ENCODE results near the gene SREBF1.

Gene SREBF1

GRCh38 chr17:17814162-17815061, 22.4 kb downstream of the SREBF1 start:
- Histone ChIP-seq H3K9me3 (no peaks in the 10 kb centered on the region), H3K27me3 (no peaks in the 10 kb centered on the region), H3K4me1 (peaks cover 27% of the 10 kb centered on the region), H3K36me3 (peaks cover 71% of the 10 kb centered on the region), H3K4me3 (ENCODE audit: low read depth, low read length) (no peak overlapping the region)
- no peak for TF ChIP-seq CTCF (IDR thresholded peaks at IDR 0.05; ENCODE audit: low read depth, low read length)
- no peak for DNase-seq

GRCh38 chr17:17813725-17814095, 23.1 kb downstream of the SREBF1 start:
- DNase-seq: no peak
- H3K9me3 ChIP-seq: no peaks in the 10 kb centered on the region
- no peaks in the 10 kb centered on the region for H3K27me3 ChIP-seq
- peaks cover 20% of the 10 kb centered on the region for H3K4me1 ChIP-seq
- H3K4me3 ChIP-seq (ENCODE audit: low read depth, low read length): no peak overlapping the region
- no peak for TF ChIP-seq CTCF (IDR thresholded peaks at IDR 0.05; ENCODE audit: low read depth, low read length)
- H3K36me3 ChIP-seq: peaks cover 64% of the 10 kb centered on the region

GRCh38 chr17:17813055-17813724, 23.6 kb downstream of the SREBF1 start:
- Histone ChIP-seq H3K27me3 (no peaks in the 10 kb centered on the region), H3K9me3 (no peaks in the 10 kb centered on the region), H3K36me3 (peaks cover 59% of the 10 kb centered on the region), H3K4me3 (ENCODE audit: low read depth, low read length) (no peak overlapping the region), H3K4me1 (peaks cover 15% of the 10 kb centered on the region)
- no peak for TF ChIP-seq CTCF (IDR thresholded peaks at IDR 0.05; ENCODE audit: low read depth, low read length)
- DNase-seq: no peak

GRCh38 chr17:17812211-17813054, 24.4 kb downstream of the SREBF1 start:
- TF ChIP-seq CTCF (IDR thresholded peaks at IDR 0.05; ENCODE audit: low read depth, low read length): peak; percentile 74
- Histone ChIP-seq H3K4me1 (peaks cover 14% of the 10 kb centered on the region), H3K27me3 (no peaks in the 10 kb centered on the region), H3K4me3 (ENCODE audit: low read depth, low read length) (no peak overlapping the region), H3K9me3 (no peaks in the 10 kb centered on the region), H3K36me3 (peaks cover 55% of the 10 kb centered on the region)
- DNase-seq: peak; percentile 56

DNA sequence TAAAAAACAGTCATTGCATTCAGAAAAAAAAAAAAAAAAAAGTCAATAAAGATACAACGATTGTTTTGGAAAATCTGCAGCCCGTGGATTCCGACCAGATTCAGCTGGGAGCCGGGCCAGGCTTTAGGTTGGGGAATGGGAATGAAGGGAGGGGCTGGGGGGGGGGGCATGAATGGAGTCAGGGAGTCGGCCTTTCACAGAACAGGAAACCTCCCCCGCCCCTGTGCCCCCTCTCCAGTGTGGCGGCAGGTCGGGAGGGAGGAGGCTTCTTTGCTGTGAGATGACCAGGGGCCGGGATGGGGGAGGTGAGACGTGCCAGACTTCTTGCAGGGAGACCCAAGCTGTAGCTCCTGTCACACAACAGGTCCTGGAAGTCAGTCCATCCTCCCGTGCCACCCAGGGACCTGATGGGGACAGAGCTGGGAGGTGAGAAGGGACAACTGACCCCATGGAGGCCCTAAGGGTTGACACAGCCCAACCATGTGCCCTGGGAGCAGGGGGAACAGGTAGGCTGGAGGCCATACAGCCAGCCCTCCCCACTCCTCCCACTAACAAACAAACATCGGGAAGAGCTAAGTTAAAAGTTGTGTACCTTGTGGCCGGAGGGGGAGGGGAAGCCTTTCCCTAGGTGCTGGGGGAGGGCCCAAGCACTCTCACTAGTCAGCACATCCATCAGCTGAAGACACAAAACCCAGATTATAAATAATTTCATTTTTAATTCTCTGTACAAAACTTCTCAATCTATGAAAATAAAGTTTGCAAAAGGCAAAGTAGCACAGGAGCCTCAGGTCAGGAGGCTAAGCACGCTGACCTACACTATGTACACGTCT, 25.2 kb downstream of the SREBF1 start:
- Histone ChIP-seq H3K27me3 (no peaks in the 10 kb centered on the region), H3K4me3 (ENCODE audit: low read depth, low read length) (no peak overlapping the region), H3K4me1 (peaks cover 14% of the 10 kb centered on the region), H3K36me3 (peaks cover 47% of the 10 kb centered on the region), H3K9me3 (no peaks in the 10 kb centered on the region)
- no peak for TF ChIP-seq CTCF (IDR thresholded peaks at IDR 0.05; ENCODE audit: low read depth, low read length)
- no peak for DNase-seq

All from BE2C (cell line).